ENCODE results near the gene CPLX3. TPM values are rescaled to one million over a fixed set of nuclear protein-coding genes. Genes with fewer than 3 reads are reported as not detected.

CPLX3 gene
- polyA plus RNA-seq, 3 donors: 0.12 TPM; not detected in 2

DNA sequence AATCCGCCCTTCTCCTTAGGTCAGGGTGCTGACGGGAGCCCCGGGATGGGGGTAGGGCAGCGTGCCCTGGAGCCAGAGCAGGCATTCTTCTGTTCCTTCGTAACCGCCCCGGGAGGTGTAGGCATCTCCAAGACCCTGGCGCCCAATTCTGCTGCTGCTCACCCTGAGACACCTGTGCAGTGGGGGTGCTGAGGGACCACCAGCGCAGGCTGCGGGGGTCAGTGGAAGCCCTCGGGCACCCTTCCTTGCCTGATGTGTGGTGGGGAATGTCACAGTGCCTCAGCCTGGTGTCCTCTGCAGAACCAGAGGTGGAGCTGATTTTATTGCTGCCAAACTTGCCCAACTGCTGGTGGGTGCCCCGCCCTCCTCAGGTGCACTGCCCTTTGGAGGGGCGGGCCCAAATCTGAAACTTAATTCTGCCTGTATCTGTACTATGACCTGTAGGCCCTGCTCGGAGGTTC is 37.2 kb upstream of the CPLX3 start:
- Mint-ChIP-seq H3K4me1 (peaks cover 91% of the 10 kb centered on the region), H3K4me3 (peak overlapping the region; percentile 94 to 95), H3K27ac (peak overlapping the region; percentile 99 to 100 (median 100)), H3K36me3 (peaks cover 40 to 61% of the 10 kb centered on the region in 2 donors), H3K27me3 (ENCODE audit: low read depth in 3 of 3) (peaks cover 0 to 2% (median 0%) of the 10 kb centered on the region in 3 donors), H3K9me3 (peaks cover 0 to 2% (median 0%) of the 10 kb centered on the region in 7 donors)
- no peak overlapping the region for H2AFZ ChIP-seq (ENCODE audit: insufficient read depth, low read depth, low read length, poor library complexity, severe bottlenecking)
- 4% methylated on average over 14 of the region's 14 CpGs for WGBS (ENCODE audit: insufficient coverage)
- H3K9ac ChIP-seq (ENCODE audit: insufficient read depth, low read length, poor library complexity, severe bottlenecking): peak overlapping the region; percentile 76
- peaks cover 12 to 28% of the 10 kb centered on the region in 2 donors for H3K36me3 ChIP-seq (replicated peaks in 1 of 2; ENCODE audit: control insufficient read depth in 1 of 2, insufficient read depth in 2 of 2, low read length in 2 of 2)
- no peaks in the 10 kb centered on the region for H3K27me3 ChIP-seq (ENCODE audit: control insufficient read depth in 2 of 2, insufficient read depth in 2 of 2, low read length in 2 of 2)
- H3K27ac ChIP-seq (ENCODE audit: low read depth in 1 of 2, low read length in 2 of 2): peak overlapping the region; percentile 96 to 97
- H3K4me2 ChIP-seq (replicated peaks; ENCODE audit: extremely low read depth, low read length, poor library complexity, severe bottlenecking): peak overlapping the region; percentile 93
- TF ChIP-seq, protein P1, sequence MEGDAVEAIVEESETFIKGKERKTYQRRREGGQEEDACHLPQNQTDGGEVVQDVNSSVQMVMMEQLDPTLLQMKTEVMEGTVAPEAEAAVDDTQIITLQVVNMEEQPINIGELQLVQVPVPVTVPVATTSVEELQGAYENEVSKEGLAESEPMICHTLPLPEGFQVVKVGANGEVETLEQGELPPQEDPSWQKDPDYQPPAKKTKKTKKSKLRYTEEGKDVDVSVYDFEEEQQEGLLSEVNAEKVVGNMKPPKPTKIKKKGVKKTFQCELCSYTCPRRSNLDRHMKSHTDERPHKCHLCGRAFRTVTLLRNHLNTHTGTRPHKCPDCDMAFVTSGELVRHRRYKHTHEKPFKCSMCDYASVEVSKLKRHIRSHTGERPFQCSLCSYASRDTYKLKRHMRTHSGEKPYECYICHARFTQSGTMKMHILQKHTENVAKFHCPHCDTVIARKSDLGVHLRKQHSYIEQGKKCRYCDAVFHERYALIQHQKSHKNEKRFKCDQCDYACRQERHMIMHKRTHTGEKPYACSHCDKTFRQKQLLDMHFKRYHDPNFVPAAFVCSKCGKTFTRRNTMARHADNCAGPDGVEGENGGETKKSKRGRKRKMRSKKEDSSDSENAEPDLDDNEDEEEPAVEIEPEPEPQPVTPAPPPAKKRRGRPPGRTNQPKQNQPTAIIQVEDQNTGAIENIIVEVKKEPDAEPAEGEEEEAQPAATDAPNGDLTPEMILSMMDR (IDR thresholded peaks at IDR 0.05): no peak
- peak overlapping the region; percentile 17 to 100 (median 46) for H3K4me3 ChIP-seq (replicated peaks in 1 of 3; ENCODE audit: low read depth in 2 of 3, low read length in 3 of 3)
- H3K9me3 ChIP-seq (replicated peaks in 1 of 2; ENCODE audit: control insufficient read depth in 1 of 2, insufficient read depth in 1 of 2, low read length in 2 of 2): no peaks in the 10 kb centered on the region
- no peak for DNase-seq
- intact Hi-C loops (cut with micrococcal nuclease): no loop called here
- peaks cover 94% of the 10 kb centered on the region for H3K79me2 ChIP-seq (ENCODE audit: insufficient read depth, low read length)
- peaks cover 97 to 100% of the 10 kb centered on the region in 2 donors for H3K4me1 ChIP-seq (ENCODE audit: control insufficient read depth in 1 of 2, insufficient read depth in 2 of 2, low read length in 2 of 2)
- H4K20me1 ChIP-seq (ENCODE audit: insufficient read depth, low read length): peaks cover 31% of the 10 kb centered on the region

DNA sequence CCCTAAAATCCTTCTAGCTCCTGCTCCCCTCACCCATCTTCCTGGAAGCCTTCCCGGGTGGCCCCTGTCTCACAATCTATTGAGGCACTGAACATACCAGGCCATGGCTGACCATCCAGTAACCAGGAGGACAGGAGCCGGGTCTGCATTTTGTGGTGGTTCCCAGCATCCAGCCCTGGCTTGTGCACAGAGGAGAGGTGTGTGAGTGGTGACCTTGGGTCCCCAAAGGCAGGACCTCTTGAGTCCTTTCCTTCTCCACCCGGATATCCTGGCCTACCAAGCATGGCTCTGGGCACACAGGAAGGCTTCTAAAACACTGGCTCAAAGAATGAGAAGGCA is 36.7 kb upstream of the CPLX3 start:
- Mint-ChIP-seq H3K27ac (peak overlapping the region; percentile 99 to 100 (median 100)), H3K4me1 (peaks cover 92% of the 10 kb centered on the region), H3K9me3 (peaks cover 0 to under 1% (median 0%) of the 10 kb centered on the region in 7 donors), H3K4me3 (peak overlapping the region; percentile 94 to 95), H3K27me3 (ENCODE audit: low read depth in 3 of 3) (peaks cover 0 to 2% (median 0%) of the 10 kb centered on the region in 3 donors), H3K36me3 (peaks cover 39 to 62% of the 10 kb centered on the region in 2 donors)
- Histone ChIP-seq H2AFZ (ENCODE audit: insufficient read depth, low read depth, low read length, poor library complexity, severe bottlenecking) (no peak overlapping the region), H3K27ac (ENCODE audit: low read depth in 1 of 2, low read length in 2 of 2) (peak overlapping the region; percentile 96 to 97), H3K9me3 (replicated peaks in 1 of 2; ENCODE audit: control insufficient read depth in 1 of 2, insufficient read depth in 1 of 2, low read length in 2 of 2) (no peaks in the 10 kb centered on the region), H3K4me2 (replicated peaks; ENCODE audit: extremely low read depth, low read length, poor library complexity, severe bottlenecking) (peak overlapping the region; percentile 93), H4K20me1 (ENCODE audit: insufficient read depth, low read length) (peaks cover 36% of the 10 kb centered on the region), H3K79me2 (ENCODE audit: insufficient read depth, low read length) (peaks cover 94% of the 10 kb centered on the region), H3K9ac (ENCODE audit: insufficient read depth, low read length, poor library complexity, severe bottlenecking) (peak overlapping the region; percentile 76), H3K4me3 (replicated peaks in 1 of 3; ENCODE audit: low read depth in 2 of 3, low read length in 3 of 3) (peak overlapping the region; percentile 17 to 100 (median 46)), H3K27me3 (ENCODE audit: control insufficient read depth in 2 of 2, insufficient read depth in 2 of 2, low read length in 2 of 2) (no peaks in the 10 kb centered on the region), H3K36me3 (replicated peaks in 1 of 2; ENCODE audit: control insufficient read depth in 1 of 2, insufficient read depth in 2 of 2, low read length in 2 of 2) (peaks cover 16 to 33% of the 10 kb centered on the region in 2 donors), H3K4me1 (ENCODE audit: control insufficient read depth in 1 of 2, insufficient read depth in 2 of 2, low read length in 2 of 2) (peaks cover 95 to 100% of the 10 kb centered on the region in 2 donors)
- TF ChIP-seq, protein P1 (IDR thresholded peaks at IDR 0.05): no peak
- 0% methylated on average over 1 of the region's 3 CpGs for whole genome bisulfite sequencing (ENCODE audit: insufficient coverage)
- intact Hi-C loops (cut with micrococcal nuclease): loop anchor here in 1 of 2 donors (1.0 kb wide), 1 partner anchor 10 kb away; no protein-coding TSS in a partner anchor
- no peak for DNase-seq
